HCT116 (cell line): ENCODE results near the gene DRICH1. TPM values are rescaled to one million over a fixed set of nuclear protein-coding genes. Genes with fewer than 3 reads are reported as not detected.

ENCODE experiments used
- ATAC-seq: fragments of 200-7000 bp; cut with Tn5 transposase; 2 replicates; pipeline ENCODE4 v1.9.1; 2020; ENCODE audit warnings: mild to moderate bottlenecking, moderate library complexity
- BruUV-seq: library from RNA; stranded (reverse); fragments of 400-500 nt; replicated peaks from 2 replicates; lab custom pipeline; 2021; lab: Mats Ljungman, UMichigan
- CTCF ChIA-PET: fragments of 300-600 bp; sonication (Branson Sonifier 250); formaldehyde crosslinking; loops from one replicate; lab custom pipeline; 2021; ENCODE audit warnings: antibody characterized with exemption; lab: Charles Lee
- POLR2A ChIA-PET: fragments of 300-600, 350-600 bp; sonication (Branson Sonifier 250); formaldehyde crosslinking; loops from one replicate; lab custom pipeline; 2021; ENCODE audit warnings: antibody characterized with exemption; lab: Charles Lee
- RAD21 ChIA-PET, 2 experiments: fragments of 300-600 bp; sonication (Branson Sonifier 250); formaldehyde crosslinking; loops; one replicate each; lab custom pipeline; 2023; ENCODE audit warnings: low total read pairs in 2 of 2; ENCODE audit not compliant: uncharacterized antibody in 2 of 2, unreplicated experiment in 2 of 2, low non-redundant PET in 1 of 2; lab: Charles Lee
- DNase-seq: peaks from one replicate; pipeline ENCODE4 v3.0.0-alpha.2; 2010; ENCODE audit warnings: low read depth, low spot score
- H2AFZ ChIP-seq: fragments of 200-600 bp; shearing (Covaris generic), sonication (generic); 2 replicates; pipeline ENCODE4 v1.6.1; 2017; ENCODE audit warnings: low read depth, mixed run types, mixed read lengths, antibody characterized with exemption, low read length; ENCODE audit not compliant: poor library complexity, severe bottlenecking
- H3K27ac ChIP-seq: 2 replicates; pipeline ENCODE4 v1.5.1; 2012; ENCODE audit warnings: low read depth, low read length
- H3K27me3 ChIP-seq: fragments of 200-600 bp; sonication (generic); 2 replicates; pipeline ENCODE4 v1.6.1; 2016; ENCODE audit warnings: mixed run types, low read length, mixed read lengths; ENCODE audit not compliant: insufficient read depth
- H3K36me3 ChIP-seq, 2 experiments: fragments of 200-500 bp in 1 of 2; fragments of 200-600 bp in 1 of 2; sonication (Bioruptor generic) in 1 of 2; sonication (generic) in 1 of 2; 2 replicates each; pipeline versions ENCODE4 v1.5.1 to v1.6.1; 2014 to 2016; ENCODE audit warnings: low read length in 2 of 2, inconsistent platforms in 1 of 2, mixed read lengths in 1 of 2, mixed run types in 1 of 2; ENCODE audit not compliant: insufficient read depth in 2 of 2, control insufficient read depth in 1 of 2
- H3K4me1 ChIP-seq, 2 experiments: fragments of 200-600 bp in 1 of 2; sonication (generic) in 1 of 2; 2 replicates each; pipeline versions ENCODE4 v1.5.1 to v1.6.1; 2012 to 2017; ENCODE audit warnings: low read length in 2 of 2, inconsistent platforms in 1 of 2, mild to moderate bottlenecking in 1 of 2, mixed read lengths in 1 of 2, mixed run types in 1 of 2, moderate library complexity in 1 of 2; ENCODE audit not compliant: insufficient read depth in 2 of 2, control insufficient read depth in 1 of 2
- H3K4me2 ChIP-seq: fragments of 200-600 bp; sonication (generic); 2 replicates; pipeline ENCODE4 v1.6.1; 2017; ENCODE audit warnings: mixed run types, low read length, mixed read lengths
- H3K4me3 ChIP-seq, 2 experiments: fragments of 200-600 bp in 1 of 2; sonication (generic) in 1 of 2; replicated peaks in 1 of 2; 2 replicates each; pipeline ENCODE4 v1.5.1; 2011 to 2016; ENCODE audit warnings: low read length in 2 of 2, control low read depth in 1 of 2, low read depth in 1 of 2, mild to moderate bottlenecking in 1 of 2, mixed read lengths in 1 of 2, mixed run types in 1 of 2
- H3K79me2 ChIP-seq: fragments of 200-600 bp; sonication (generic); 2 replicates; pipeline ENCODE4 v1.6.1; 2017; ENCODE audit warnings: mild to moderate bottlenecking, mixed run types, low read length, moderate library complexity, mixed read lengths; ENCODE audit not compliant: insufficient read depth
- H3K9ac ChIP-seq: fragments of 200-600 bp; sonication (generic); 2 replicates; pipeline ENCODE4 v1.6.1; 2016; ENCODE audit warnings: low read length, mixed read lengths
- H3K9me2 ChIP-seq: fragments of 200-600 bp; sonication (generic), shearing (Covaris generic); 2 replicates; pipeline ENCODE4 v1.6.1; 2017; ENCODE audit warnings: mixed run types, mild to moderate bottlenecking, moderate library complexity; ENCODE audit not compliant: insufficient read depth
- H3K9me3 ChIP-seq, 2 experiments: fragments of 200-500 bp in 1 of 2; fragments of 200-600 bp in 1 of 2; sonication (Bioruptor generic) in 1 of 2; sonication (generic) in 1 of 2; 2 replicates each; pipeline ENCODE4 v1.6.1; 2014 to 2017; ENCODE audit warnings: low read length in 2 of 2, mixed read lengths in 2 of 2, inconsistent platforms in 1 of 2, low read depth in 1 of 2, mild to moderate bottlenecking in 1 of 2, mixed run types in 1 of 2, moderate library complexity in 1 of 2; ENCODE audit not compliant: control insufficient read depth in 1 of 2, insufficient read depth in 1 of 2
- H4K20me1 ChIP-seq: fragments of 200-600 bp; sonication (generic), shearing (Covaris generic); 2 replicates; pipeline ENCODE4 v1.6.1; 2017; ENCODE audit warnings: mixed run types, mild to moderate bottlenecking, moderate library complexity; ENCODE audit not compliant: insufficient read depth
- FOSL1 ChIP-seq: IDR thresholded peaks from 2 replicates; pipeline ENCODE4 v1.6.1; 2012; ENCODE audit warnings: low read depth
- POLR2A ChIP-seq: IDR thresholded peaks from 2 replicates; pipeline ENCODE4 v1.7.0; 2011; ENCODE audit warnings: borderline replicate concordance; ENCODE audit not compliant: insufficient read depth, insufficient read length; ENCODE audit errors: extremely low read depth
- RAD21 ChIP-seq: IDR thresholded peaks from 2 replicates; pipeline ENCODE4 v1.6.1; 2012; ENCODE audit warnings: low read depth, mild to moderate bottlenecking
- REST ChIP-seq: IDR thresholded peaks from 2 replicates; pipeline ENCODE4 v1.6.1; 2012; ENCODE audit warnings: low read depth
- intact Hi-C: fragments of 100-400 bp; cut with micrococcal nuclease; formaldehyde crosslinking; loops from 2 replicates; pipeline ENCODE4 v1.10.0; 2022
- total RNA-seq: library from RNA; stranded (reverse); gene quantifications from one replicate; pipeline ENCODE4 v1.2.1, GENCODE V29; 2021; ENCODE audit not compliant: unreplicated experiment

Gene DRICH1
- total RNA-seq, 1 experiment from 2014 or later: 0.44 TPM

- TF ChIP-seq REST: no peak
- no peak for TF ChIP-seq FOSL1
- no peak for TF ChIP-seq RAD21
Measured at GRCh38 chr22:23609983-23610781, 21.9 kb downstream of the DRICH1 start (continued).

- ChIA-PET RAD21 (no interaction called here), POLR2A (no interaction called here), CTCF (no interaction called here)
- Histone ChIP-seq H3K4me1 (no peaks in the 10 kb centered on the region), H3K36me3 (no peaks in the 10 kb centered on the region), H3K27ac (no peak overlapping the region), H3K27me3 (no peaks in the 10 kb centered on the region), H3K9ac (no peak overlapping the region), H4K20me1 (no peaks in the 10 kb centered on the region), H3K79me2 (no peaks in the 10 kb centered on the region), H3K4me3 (no peak overlapping the region), H2AFZ (no peak overlapping the region), H3K9me2 (no peaks in the 10 kb centered on the region), H3K9me3 (no peaks in the 10 kb centered on the region), H3K4me2 (no peak overlapping the region)
- TF ChIP-seq POLR2A: no peak
- peak; percentile 63 for TF ChIP-seq REST
- no peak for DNase-seq
- intact Hi-C loops: no loop called here
- ATAC-seq: no peak
- no TSS peak for BruUV-seq
Measured at GRCh38 chr22:23608583-23608982, 23.5 kb downstream of the DRICH1 start.
